Gastrocnemius medialis (tissue), 4 donors: ENCODE data around the gene MBD1.

Experiments
- POLR2A ChIP-seq, 2 donors: fragments of 450-650 bp; IDR thresholded peaks; one replicate each; pipeline ENCODE4 v1.6.1; 2017; ENCODE audit warnings: antibody characterized with exemption in 2 of 2, mild to moderate bottlenecking in 2 of 2, moderate library complexity in 2 of 2
- TF ChIP-seq, protein P1 (sequence below), 5 experiments: fragments of 450-650 bp in 3 of 5; fragments of 200-600 bp in 2 of 5; sonication (generic) in 2 of 5; IDR thresholded peaks in 4 of 5; conservative IDR thresholded peaks in 1 of 5; 1 replicate in 4 of 5; 2 replicates in 1 of 5; pipeline ENCODE4 v1.5.1; 2016 to 2019; ENCODE audit warnings: antibody characterized with exemption in 5 of 5, mild to moderate bottlenecking in 3 of 5, moderate library complexity in 3 of 5

- TF ChIP-seq, protein P1, sequence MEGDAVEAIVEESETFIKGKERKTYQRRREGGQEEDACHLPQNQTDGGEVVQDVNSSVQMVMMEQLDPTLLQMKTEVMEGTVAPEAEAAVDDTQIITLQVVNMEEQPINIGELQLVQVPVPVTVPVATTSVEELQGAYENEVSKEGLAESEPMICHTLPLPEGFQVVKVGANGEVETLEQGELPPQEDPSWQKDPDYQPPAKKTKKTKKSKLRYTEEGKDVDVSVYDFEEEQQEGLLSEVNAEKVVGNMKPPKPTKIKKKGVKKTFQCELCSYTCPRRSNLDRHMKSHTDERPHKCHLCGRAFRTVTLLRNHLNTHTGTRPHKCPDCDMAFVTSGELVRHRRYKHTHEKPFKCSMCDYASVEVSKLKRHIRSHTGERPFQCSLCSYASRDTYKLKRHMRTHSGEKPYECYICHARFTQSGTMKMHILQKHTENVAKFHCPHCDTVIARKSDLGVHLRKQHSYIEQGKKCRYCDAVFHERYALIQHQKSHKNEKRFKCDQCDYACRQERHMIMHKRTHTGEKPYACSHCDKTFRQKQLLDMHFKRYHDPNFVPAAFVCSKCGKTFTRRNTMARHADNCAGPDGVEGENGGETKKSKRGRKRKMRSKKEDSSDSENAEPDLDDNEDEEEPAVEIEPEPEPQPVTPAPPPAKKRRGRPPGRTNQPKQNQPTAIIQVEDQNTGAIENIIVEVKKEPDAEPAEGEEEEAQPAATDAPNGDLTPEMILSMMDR (IDR thresholded peaks at IDR 0.05 in 4 of 5, conservative IDR thresholded peaks at IDR 0.05 in 1 of 5) = no peak
- no peak for TF ChIP-seq POLR2A (IDR thresholded peaks at IDR 0.05)
Measured at GRCh38 chr18:50298443-50299284, 17.3 kb upstream of the MBD1 start.
